Measurements from ENCODE around the gene TMOD1.

TMOD1 gene

GRCh38 chr9:97555164-97555563, 53.7 kb downstream of the TMOD1 start:
- Mint-ChIP-seq H3K36me3 (ENCODE audit: low read depth) (no peaks in the 10 kb centered on the region), H3K9me3 (no peaks in the 10 kb centered on the region), H3K27ac (no peak overlapping the region), H3K27me3 (peaks cover 4% of the 10 kb centered on the region), H3K4me1 (ENCODE audit: low read depth) (peaks cover 21% of the 10 kb centered on the region), H3K4me3 (no peak overlapping the region)
- intact Hi-C loops (cut with micrococcal nuclease): no loop called here

- intact Hi-C loops (cut with micrococcal nuclease): no loop called here
- Mint-ChIP-seq H3K27ac (no peak overlapping the region), H3K4me1 (ENCODE audit: low read depth) (peaks cover 21% of the 10 kb centered on the region), H3K9me3 (no peaks in the 10 kb centered on the region), H3K4me3 (no peak overlapping the region), H3K27me3 (peaks cover 4% of the 10 kb centered on the region), H3K36me3 (ENCODE audit: low read depth) (no peaks in the 10 kb centered on the region)
Observed at GRCh38 chr9:97556036-97556720, 54.7 kb downstream of the TMOD1 start.

DNA sequence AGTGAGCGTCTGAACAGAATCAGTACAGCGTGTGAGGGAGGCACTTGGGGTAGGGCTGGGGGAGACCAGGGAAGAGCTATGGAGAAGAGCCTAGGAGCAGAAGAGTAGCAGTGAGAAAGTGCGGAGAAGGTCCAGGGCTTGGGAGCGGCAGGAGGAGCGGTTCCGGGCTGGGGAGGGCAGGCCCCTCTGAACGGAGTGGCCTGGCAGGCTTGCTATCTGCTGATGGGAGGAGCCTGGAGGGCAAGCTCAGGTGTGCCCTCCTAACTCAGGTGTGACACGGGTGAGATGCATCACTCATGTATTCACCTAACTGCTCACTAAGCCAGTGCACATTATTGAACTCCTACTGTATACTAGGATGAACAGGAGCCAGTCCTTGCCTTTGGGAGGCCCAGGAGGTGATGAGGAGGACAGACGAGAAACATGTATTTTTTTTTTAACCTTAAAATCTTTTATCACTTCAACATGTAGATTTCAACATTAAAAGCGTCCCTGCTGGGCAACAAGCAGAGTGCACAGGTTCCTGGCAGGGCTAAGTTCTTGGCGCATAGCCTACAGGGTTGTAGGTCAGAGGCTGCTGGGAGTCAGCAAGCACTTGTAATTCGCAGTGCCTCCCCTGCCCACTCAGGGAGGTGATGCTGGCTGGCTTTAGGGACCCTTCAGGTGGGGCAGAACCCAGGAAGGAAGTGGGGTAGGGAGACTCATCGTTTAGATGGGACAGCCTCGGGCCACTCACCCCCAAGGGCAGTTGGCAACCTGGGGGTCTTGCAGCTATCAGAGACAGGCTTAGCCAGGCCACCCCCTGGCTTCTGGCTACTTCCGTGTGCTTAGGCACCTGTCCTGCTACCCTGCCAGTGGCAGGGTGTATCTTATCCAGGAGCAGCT, 55.5 kb downstream of the TMOD1 start:
- Mint-ChIP-seq H3K9me3 (no peaks in the 10 kb centered on the region), H3K36me3 (ENCODE audit: low read depth) (no peaks in the 10 kb centered on the region), H3K27me3 (peaks cover 4% of the 10 kb centered on the region)

DNA sequence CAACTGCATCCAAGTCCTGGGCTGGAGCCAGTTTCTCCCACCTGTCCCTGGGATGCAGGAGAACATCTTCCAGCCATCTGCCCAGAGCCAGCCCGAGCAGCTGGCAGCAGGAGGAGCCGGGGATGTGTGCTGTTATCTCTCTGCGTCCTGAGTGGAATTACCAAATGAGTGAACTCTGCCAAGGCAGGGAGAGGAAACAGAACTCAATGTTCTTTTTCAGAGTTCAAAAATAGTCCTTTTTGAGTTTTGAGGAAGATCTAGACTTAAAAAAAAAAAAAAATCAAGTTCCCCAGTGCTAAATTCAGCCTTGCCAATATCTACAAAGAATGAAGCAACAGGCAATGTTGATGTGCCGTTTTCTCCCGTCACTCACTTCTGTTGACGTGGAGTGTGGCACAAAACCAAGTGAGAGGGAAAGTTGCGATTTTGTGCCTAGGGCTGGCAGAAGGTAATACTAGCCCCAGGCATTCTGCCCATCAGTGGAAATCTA, 56.2 kb downstream of the TMOD1 start:
- H3K27me3 Mint-ChIP-seq: peaks cover 4% of the 10 kb centered on the region
- no peak overlapping the region for H3K4me3 Mint-ChIP-seq
- H3K27ac Mint-ChIP-seq: no peak overlapping the region
- no peaks in the 10 kb centered on the region for H3K9me3 Mint-ChIP-seq
- H3K36me3 Mint-ChIP-seq (ENCODE audit: low read depth): no peaks in the 10 kb centered on the region
- intact Hi-C loops (cut with micrococcal nuclease): no loop called here
- H3K4me1 Mint-ChIP-seq (ENCODE audit: low read depth): peaks cover 24% of the 10 kb centered on the region

More for the DNA sequence above, 55.5 kb downstream of the TMOD1 start:
- intact Hi-C loops (cut with micrococcal nuclease): no loop called here
- peaks cover 27% of the 10 kb centered on the region for H3K4me1 Mint-ChIP-seq (ENCODE audit: low read depth)
- H3K4me3 Mint-ChIP-seq: no peak overlapping the region
- H3K27ac Mint-ChIP-seq: no peak overlapping the region

- H3K36me3 Mint-ChIP-seq (ENCODE audit: low read depth): no peaks in the 10 kb centered on the region
- H3K27me3 Mint-ChIP-seq: peaks cover 4% of the 10 kb centered on the region
- H3K4me3 Mint-ChIP-seq: no peak overlapping the region
- H3K9me3 Mint-ChIP-seq: no peaks in the 10 kb centered on the region
- intact Hi-C loops (cut with micrococcal nuclease): no loop called here
- peaks cover 24% of the 10 kb centered on the region for H3K4me1 Mint-ChIP-seq (ENCODE audit: low read depth)
- H3K27ac Mint-ChIP-seq: no peak overlapping the region
Observed at GRCh38 chr9:97558701-97559101, 57.2 kb downstream of the TMOD1 start.

- Mint-ChIP-seq H3K27ac (no peak overlapping the region), H3K4me1 (ENCODE audit: low read depth) (peaks cover 24% of the 10 kb centered on the region), H3K4me3 (no peak overlapping the region), H3K9me3 (no peaks in the 10 kb centered on the region), H3K36me3 (ENCODE audit: low read depth) (no peaks in the 10 kb centered on the region), H3K27me3 (peaks cover 4% of the 10 kb centered on the region)
- intact Hi-C loops (cut with micrococcal nuclease): no loop called here
Observed at GRCh38 chr9:97559111-97559514, 57.6 kb downstream of the TMOD1 start.

GRCh38 chr9:97560154-97560553, 58.7 kb downstream of the TMOD1 start:
- no peak overlapping the region for H3K27ac Mint-ChIP-seq
- H3K27me3 Mint-ChIP-seq: no peaks in the 10 kb centered on the region

GRCh38 chr9:97560851-97561250, 59.4 kb downstream of the TMOD1 start:
- no peaks in the 10 kb centered on the region for H3K9me3 Mint-ChIP-seq
- H3K4me3 Mint-ChIP-seq: no peak overlapping the region

More at GRCh38 chr9:97560154-97560553, 58.7 kb downstream of the TMOD1 start:
- Mint-ChIP-seq H3K9me3 (no peaks in the 10 kb centered on the region), H3K4me1 (ENCODE audit: low read depth) (peaks cover 24% of the 10 kb centered on the region), H3K36me3 (ENCODE audit: low read depth) (no peaks in the 10 kb centered on the region), H3K4me3 (no peak overlapping the region)
- intact Hi-C loops (cut with micrococcal nuclease): no loop called here

GRCh38 chr9:97561501-97561900, 60.0 kb downstream of the TMOD1 start:
- Mint-ChIP-seq H3K9me3 (no peaks in the 10 kb centered on the region), H3K27me3 (no peaks in the 10 kb centered on the region), H3K27ac (no peak overlapping the region), H3K36me3 (ENCODE audit: low read depth) (no peaks in the 10 kb centered on the region), H3K4me1 (ENCODE audit: low read depth) (peaks cover 21% of the 10 kb centered on the region), H3K4me3 (no peak overlapping the region)
- intact Hi-C loops (cut with micrococcal nuclease): no loop called here

More at GRCh38 chr9:97560851-97561250, 59.4 kb downstream of the TMOD1 start:
- Mint-ChIP-seq H3K4me1 (ENCODE audit: low read depth) (peaks cover 24% of the 10 kb centered on the region), H3K27ac (no peak overlapping the region), H3K27me3 (no peaks in the 10 kb centered on the region), H3K36me3 (ENCODE audit: low read depth) (no peaks in the 10 kb centered on the region)
- intact Hi-C loops (cut with micrococcal nuclease): no loop called here

DNA sequence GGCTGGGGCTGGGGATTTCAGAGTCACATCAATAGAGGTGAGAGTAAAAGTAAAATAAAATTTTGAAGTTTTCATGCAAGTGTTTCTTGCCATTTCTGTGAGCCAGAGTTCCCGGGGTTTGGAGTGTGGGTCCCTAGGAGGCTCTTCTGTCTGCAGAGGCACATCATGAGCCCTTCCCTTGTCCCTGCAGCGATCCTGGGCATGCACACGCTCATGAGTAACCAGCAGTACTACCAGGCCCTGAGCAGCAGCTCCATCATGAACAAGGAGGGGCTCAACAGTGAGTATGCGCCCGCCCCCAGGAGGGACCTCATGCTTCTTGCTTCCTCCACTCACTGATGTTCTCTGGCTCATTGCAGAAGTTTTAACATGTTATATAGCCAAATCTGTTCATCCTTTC, 61.1 kb downstream of the TMOD1 start:
- Mint-ChIP-seq H3K9me3 (no peaks in the 10 kb centered on the region), H3K27me3 (no peaks in the 10 kb centered on the region), H3K36me3 (ENCODE audit: low read depth) (no peaks in the 10 kb centered on the region), H3K4me1 (ENCODE audit: low read depth) (peaks cover 14% of the 10 kb centered on the region), H3K4me3 (no peak overlapping the region), H3K27ac (no peak overlapping the region)
- intact Hi-C loops (cut with micrococcal nuclease): no loop called here

GRCh38 chr9:97563458-97564135, 62.1 kb downstream of the TMOD1 start:
- Mint-ChIP-seq H3K27ac (no peak overlapping the region), H3K36me3 (ENCODE audit: low read depth) (no peaks in the 10 kb centered on the region), H3K4me1 (ENCODE audit: low read depth) (peaks cover 7% of the 10 kb centered on the region), H3K27me3 (no peaks in the 10 kb centered on the region), H3K4me3 (no peak overlapping the region), H3K9me3 (no peaks in the 10 kb centered on the region)
- intact Hi-C loops (cut with micrococcal nuclease): no loop called here

DNA sequence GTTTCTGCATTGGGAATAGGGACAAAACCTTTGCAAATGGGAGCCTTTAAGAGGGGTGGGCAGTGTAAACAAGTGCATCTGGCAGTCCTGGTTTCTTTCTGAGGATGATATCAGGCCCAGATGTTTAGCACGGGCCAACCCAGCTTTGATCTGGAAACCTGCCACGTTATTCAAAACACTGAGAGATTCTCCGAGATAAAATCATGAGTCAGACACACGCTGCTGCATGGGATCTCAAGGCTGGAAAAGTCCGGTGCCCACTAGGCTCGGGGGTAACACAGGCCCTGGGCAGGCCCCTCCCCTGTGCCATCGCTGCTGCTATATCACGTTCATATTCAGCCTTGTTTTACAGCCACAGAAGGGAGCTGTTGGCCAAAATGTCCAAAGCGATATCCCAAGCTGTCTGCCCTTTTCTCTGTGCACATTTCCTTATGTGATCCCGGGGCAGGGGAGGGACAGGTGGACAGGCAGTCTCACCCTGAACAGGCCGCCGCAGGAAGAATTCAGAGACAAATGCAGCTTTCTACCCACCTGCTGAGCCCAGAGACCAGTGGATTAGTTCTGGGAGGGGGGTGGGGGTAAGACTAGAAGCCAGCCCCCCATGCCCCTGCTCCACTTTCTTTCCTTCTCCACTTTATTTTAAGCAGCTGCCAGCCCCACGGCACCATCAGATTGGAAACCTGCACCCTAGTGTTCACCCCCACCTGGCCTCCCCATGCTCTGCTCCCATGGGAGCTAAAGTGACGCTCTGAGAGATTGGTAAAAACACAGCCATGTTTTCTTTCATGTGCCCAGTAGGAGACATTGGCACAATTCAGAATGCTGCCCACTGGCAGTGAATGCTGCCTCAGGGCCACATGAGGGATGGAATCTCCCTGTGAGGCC, 63.1 kb downstream of the TMOD1 start:
- H3K9me3 Mint-ChIP-seq: no peaks in the 10 kb centered on the region
- intact Hi-C loops (cut with micrococcal nuclease): no loop called here
- H3K36me3 Mint-ChIP-seq (ENCODE audit: low read depth): no peaks in the 10 kb centered on the region
- peaks cover 7% of the 10 kb centered on the region for H3K4me1 Mint-ChIP-seq (ENCODE audit: low read depth)
- no peak overlapping the region for H3K27ac Mint-ChIP-seq
- no peaks in the 10 kb centered on the region for H3K27me3 Mint-ChIP-seq
- H3K4me3 Mint-ChIP-seq: no peak overlapping the region

DNA sequence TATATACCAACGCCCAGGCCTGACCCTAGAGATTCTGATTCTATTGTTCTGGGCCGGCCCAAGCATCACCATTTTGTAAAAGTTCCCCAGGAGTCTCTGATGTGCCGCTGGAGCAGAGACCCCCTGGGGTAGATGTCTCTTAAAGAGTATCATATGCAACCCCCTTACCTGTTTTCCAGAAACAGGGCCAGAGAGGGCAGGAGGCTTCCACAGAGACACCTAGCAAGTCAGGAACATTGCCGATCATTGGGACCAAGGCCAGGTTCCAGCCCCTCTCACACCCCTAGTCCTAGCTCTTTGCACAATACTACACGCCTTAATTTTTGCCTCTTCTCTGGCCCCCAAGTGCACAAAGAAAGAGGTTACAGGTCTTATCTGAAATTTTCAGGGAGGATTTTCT, 63.8 kb downstream of the TMOD1 start:
- intact Hi-C loops (cut with micrococcal nuclease): no loop called here
- no peaks in the 10 kb centered on the region for H3K9me3 Mint-ChIP-seq
- H3K27me3 Mint-ChIP-seq: no peaks in the 10 kb centered on the region
- H3K4me1 Mint-ChIP-seq (ENCODE audit: low read depth): peaks cover 7% of the 10 kb centered on the region
- no peak overlapping the region for H3K27ac Mint-ChIP-seq
- no peak overlapping the region for H3K4me3 Mint-ChIP-seq
- no peaks in the 10 kb centered on the region for H3K36me3 Mint-ChIP-seq (ENCODE audit: low read depth)

Data from dendritic cell treated with granulocyte-macrophage colony-stimulating factor and Interleukin-4, amounts not matched to agents 40 ng/mL and 50 ng/mL, for 4 days (primary cell).